GM18867 (cell line): ENCODE data around the gene DAPK1.
A peak's percentile ranks its signal among the peaks of the same experiment; 100 is the strongest.

Source experiments
- ATAC-seq: cut with Tn5 transposase; IDR thresholded peaks from one replicate; pipeline ENCODE4 v1.9.1; 2021; ENCODE audit warnings: mild to moderate bottlenecking, moderate library complexity; ENCODE audit not compliant: unreplicated experiment

DAPK1 gene

DNA sequence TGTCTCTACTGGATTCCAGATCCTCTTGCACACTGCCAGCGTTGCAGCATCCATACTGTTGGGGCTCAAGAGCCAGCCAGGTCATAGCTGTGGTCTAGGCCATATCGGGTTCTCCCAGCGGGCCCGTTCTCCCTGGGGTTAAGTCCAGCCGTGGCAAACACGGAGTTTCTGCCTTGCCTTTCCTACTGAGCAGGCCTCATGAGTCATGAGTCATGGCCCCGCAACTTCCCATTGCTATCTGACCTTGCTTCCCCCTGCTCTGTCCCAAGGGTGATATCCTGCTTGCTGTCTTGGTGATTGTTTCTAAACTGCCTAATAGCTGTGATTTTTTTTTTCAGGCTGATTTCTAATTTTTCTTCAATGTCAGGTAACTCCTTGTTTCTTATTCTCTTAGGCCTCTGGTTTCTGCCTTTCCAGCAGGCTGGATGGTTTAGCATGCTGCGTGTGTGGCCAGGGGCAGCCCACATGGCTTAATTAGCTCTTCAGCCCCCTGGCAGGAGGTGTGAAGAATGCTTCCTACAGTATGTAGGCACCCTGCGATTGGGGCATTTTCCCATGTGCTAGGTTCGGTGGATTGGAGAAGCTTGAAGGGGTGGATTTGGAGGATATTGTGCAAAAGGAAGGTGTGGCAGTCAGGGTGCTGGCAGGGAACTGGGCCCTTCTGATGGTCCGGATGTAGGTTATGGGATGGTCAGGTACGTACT is 18.7 kb downstream of the DAPK1 start:
- no peak for ATAC-seq

DNA sequence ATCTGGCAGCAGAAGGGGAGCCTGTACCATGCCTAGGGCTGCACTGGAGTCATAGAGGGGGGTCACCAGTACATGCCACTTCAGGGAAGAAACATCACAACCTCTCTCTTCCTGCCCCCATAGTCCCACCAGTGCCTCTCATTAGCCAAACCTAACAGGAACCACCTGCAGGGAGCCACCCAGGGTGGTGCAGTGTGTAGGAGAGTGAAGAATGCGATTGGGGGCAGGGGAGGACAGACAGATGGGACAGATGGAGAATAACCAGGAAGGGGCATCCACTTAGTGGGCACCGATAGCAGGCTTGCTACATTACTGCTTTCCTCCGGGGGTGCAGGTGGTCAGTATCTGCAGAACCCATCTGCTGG is 19.2 kb downstream of the DAPK1 start:
- ATAC-seq = no peak

DNA sequence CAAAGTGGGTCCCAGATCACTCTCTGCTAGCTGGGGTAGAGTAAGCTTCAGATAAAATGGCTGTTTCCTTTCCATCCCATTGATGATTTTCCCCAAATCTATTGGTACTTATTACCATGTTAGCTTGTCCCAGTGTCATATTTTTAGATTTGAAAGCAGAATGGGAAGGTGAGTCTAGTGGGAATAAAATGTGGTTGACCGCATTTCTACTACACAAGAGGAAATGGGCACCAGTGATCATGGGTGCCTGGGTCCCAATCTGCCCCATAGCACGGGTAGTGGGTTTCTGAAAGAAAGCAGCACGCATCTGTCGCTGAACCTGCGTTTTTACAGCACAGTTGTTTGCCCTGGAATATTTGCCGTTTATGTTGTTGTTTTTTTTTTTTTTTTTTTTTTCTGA is 20.1 kb downstream of the DAPK1 start:
- no peak for ATAC-seq

DNA sequence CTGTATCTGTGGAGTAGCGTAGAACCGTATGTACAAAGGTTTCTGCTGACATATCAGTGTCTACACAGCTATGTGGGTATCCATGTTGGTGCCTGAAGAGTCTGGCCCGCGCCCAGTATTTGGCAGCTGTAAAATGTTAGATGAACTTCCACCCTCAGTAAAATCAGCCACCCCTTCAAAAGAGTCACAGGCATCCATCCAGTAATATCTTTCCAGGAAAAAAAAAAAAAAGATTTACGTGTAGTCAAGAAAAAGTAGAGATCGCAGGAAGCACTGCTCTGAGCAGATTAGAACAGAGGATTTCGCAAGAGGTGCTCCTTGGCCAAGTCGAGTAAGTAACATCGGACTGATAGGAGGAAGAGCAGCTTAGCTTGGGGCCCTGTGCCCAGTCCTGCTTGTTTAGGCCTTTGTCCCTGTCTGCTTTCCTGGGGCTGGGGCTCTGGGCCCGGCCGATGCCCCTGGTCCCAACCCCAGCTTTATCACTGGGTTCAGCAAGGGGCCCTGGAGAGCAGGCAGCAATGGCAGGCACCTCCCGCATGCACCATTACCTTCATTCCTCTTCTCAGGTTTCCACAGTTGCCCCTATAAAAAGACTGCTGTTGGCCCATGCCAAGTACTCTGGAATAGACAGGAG is 21.2 kb downstream of the DAPK1 start:
- ATAC-seq = no peak

DNA sequence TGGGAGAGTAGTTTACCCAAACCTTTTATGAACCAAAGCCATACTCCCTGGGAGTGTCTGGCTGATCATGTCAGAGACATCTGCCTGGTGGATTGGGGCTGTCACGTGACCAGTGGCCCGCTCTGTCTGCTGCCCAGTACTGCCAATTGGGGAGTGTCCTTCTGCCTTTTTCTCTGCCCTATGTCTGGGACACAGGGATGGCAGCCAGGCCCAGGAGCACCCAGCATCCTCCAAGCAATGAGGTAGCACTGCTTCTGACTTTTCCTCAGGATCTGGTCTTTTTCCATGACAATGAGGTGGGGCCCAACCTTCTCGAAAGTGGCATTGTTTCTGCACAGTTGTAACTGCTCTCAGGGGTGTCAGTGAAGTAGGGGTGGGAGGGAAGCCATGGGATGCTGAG is 21.8 kb downstream of the DAPK1 start:
- ATAC-seq = no peak

DNA sequence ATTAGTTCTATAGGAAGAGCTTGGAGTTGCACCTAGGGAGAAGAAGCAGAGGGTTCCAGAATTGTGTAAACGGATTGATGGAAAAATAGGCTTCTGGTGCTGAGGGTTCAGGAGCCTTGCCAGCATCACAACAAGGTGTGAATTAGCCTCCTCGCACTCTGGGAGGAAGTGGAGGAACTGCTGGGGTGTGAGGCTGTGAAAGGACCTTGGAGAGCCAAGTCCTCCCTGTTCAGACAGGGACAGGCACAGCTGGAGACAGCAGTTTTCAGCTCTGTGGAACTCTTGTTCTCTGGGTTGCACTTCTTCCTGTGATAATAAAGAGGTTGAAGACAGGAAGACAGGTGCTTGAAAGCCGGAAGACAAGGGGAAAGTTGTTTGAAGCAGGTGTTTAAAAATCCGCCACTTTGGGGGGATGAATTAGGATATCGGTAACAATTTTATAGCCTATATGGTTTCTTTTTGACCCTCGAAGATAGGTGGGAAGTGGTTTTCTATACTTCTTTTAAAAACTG is 22.6 kb downstream of the DAPK1 start:
- no peak for ATAC-seq

DNA sequence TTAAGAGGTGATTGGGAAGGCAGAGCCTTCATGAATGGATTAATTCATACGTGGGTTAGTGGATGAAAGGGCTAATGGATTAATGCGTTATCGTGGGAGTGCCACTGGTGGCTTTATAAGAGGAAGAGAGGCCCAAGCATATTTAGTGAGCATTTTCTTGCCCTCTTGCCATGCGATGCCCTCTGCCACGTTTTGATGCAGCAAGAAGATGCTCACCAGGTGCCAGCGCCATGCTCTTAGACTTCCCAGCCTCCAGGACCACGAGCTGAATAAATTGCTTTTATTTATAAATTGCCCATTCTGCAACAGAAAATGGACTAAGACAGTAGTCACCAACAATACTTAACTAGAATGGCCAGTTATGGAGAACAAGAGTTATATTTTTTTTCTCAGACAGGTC is 24.2 kb downstream of the DAPK1 start:
- no peak for ATAC-seq

DNA sequence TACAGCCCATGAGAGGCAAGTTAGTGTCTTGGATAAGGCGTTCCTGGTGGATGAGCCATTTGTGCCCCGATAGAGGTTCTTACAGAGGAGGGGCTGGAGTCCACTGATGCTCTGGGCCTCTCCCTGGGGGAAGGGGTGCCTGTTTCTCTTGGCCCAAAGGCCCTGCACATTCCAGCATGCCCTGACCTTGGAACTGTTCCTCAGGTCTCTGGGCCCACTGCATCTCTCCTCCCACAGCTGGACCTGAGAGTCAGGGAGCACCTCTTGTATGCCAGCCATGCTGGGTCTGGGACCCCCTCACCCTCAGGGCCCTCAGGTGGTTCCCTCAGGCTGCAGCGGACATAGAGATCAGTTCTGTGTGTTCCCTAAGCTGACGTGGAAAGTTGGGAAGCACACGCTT is 26.4 kb downstream of the DAPK1 start:
- no peak for ATAC-seq

DNA sequence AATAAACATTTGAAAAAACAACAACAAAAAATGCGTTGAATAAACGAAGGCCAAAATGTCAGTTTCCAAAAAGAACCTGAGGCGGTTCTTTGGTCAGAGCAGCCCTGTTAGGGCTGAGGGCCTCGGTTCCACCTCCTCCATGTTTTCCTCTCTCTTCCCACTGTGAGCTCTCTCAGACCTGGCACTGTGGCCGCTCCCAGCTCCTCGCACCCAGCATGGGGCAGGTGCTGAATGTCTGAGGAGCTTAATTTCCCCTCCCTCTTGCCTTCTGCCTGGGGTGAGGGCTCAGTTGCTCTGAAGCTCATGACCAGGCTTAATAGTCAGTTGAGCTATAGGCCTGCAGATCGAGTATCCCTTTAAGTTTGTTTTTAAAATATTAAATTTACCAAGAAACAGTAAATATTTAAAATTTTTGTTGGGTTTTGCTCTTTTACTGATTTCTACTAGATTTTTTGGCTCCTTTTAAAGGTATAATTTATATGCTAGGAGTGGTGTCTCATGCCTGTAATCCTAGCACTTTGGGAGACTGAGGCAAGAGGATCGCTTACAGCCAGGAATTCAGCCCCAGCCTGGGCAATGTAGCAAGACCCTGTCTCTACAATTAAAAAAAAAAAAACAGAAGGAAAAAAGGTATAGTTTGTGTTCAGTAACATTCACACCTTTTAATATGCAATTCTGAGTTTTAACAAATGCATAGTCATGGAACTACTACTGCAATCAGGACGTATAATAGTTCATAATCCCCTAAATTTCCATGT is 28.1 kb downstream of the DAPK1 start:
- no peak for ATAC-seq

DNA sequence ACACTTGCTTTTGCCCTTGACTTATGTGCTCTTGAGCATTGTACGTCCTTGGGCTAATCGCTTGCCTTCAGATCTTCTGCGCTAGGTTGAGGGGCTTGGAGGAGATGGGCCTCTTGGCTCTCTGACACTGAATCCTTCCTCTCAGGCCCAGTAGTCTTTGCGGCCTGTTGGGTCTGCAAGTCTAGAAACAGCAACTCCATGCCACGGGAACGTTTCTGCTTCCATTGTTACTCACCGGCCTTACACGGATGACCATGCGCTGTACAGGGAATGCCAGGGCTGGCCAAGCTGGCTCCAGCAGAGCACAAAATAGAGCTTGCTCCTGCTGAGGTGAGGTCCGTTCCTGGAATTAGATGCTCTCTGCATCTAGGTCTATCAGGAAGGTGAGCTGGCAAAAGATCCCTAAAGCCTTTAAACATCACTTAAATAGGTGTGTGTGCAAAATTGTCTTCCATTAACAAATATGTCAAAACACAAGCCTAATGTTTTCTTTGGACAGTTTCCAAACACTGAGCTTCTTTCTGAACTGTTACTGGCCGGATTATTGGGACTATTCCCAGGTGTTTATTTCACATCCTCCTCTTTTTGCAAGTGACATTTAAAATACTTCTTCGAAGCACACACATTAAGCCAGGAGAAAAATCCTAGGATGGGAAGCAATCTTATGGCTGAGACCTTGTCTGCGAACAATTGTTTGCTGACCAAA is 29.7 kb downstream of the DAPK1 start:
- no peak for ATAC-seq

DNA sequence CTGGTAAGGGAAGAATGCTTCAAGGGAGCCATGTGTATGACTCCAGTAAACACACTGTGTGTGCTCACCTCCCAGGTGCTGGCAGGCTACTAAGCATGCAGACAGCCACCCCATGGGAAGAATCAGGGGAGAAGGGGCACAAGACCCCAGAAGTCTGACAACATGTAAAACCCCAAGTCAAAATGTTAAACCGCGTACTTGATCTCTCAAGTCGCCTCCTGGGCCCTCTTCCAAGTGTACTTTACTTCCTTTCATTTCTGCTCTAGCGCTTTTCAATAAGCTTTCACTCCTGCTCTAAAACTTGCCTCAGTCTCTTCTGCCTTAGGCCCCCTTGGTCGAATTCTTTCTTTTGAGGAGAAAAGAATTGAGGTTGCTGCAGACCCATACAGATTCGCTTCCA is 31.3 kb downstream of the DAPK1 start:
- no peak for ATAC-seq

DNA sequence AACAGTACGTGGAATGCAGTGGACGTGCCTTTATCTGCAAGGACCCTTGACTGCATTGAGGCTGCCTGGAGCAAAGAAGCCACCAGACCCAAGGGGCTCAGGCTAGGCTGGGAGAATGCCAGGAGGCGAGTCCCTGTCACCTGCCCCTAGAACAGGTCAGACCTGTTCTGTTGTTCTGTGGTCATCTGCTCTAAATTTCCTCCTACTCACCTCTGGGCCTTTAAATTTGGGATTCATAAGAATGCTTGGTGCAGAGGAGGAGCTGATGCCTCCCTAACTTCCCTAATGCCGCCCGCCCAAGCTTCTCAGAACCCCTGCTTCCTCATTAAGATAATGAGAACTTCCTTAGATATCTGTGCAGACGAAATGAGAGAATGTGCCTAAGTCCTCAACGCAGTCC is 32.0 kb downstream of the DAPK1 start:
- no peak for ATAC-seq

DNA sequence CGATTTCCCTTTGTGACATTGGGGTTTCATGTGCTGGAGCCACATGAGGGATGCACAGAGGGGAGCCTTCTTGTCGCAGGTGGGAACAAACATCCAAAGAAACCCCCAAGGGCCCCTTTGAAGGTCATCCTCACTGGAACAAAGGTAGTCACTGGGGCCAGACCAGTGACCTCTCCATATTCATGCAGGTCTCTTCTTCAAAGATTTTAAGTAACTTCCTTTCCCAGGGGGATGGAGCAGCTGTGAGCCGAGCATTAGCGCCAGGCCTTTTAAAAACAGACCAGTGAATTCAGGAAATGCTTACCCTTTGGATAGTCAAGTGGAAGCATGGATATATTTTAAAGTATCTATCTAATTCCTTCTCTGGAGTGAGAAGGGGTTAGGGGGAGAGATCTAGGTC is 33.0 kb downstream of the DAPK1 start:
- no peak for ATAC-seq

DNA sequence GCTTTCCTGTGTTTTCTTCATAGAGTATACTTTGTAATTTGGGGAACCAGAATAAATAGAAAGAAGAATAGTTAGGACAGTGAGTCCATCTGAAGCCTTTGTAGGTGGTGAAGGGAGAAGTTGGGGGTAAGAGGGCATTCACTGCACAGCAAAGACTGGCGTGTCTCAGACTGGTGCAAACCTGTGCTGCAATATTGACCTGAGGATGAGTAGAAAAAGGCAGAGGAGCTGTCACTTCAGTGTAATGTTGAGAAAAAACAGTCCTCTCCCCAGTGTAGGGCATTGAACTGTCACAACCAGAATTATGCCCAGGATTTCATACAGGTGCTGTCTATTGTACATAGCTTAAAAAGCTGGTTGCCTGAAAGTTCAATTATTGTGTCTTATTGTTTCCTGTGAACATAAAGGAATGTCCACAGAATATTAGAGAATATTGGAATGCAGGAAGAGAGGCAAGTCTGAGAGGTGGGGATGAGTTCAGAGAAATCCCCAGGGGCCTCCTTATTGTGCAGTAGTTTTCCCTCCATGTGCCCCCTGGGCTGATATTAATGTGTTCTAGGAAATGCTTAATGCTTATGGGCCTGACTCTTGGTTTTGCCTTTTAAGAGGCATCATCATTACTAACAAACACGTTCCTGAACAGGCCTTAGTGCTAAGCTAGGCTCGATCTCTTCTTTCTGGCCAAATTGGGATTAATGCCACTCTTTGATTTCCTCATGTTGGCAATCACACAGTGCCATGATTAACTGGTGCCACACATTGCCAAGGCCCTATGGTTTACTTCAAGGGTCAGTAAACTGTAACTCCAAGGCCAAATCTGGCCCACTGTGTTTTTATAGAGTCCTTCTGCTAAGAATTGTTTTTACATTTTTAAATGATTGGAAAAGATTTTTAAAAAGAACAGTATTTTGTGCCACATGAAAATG is 34.0 kb downstream of the DAPK1 start:
- no peak for ATAC-seq

DNA sequence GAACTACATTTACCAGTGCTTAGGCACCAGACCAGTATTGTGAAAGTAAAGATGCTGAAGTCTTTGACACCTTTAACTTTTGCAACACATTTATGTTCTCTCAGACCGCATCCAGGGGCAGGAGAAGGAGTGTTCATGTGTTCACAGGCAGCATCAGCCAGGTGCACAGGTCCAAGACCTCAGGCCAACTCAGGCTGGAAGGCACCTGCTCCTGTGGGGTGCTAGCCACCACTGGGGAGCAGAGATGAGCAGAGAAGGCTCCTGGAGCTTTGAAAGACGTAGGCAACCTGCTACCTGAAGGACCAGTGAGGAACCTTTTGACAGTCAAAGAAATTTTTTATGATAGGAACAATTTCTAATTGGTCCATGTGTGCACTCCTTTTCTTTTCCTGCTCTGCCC is 35.6 kb downstream of the DAPK1 start:
- no peak for ATAC-seq

DNA sequence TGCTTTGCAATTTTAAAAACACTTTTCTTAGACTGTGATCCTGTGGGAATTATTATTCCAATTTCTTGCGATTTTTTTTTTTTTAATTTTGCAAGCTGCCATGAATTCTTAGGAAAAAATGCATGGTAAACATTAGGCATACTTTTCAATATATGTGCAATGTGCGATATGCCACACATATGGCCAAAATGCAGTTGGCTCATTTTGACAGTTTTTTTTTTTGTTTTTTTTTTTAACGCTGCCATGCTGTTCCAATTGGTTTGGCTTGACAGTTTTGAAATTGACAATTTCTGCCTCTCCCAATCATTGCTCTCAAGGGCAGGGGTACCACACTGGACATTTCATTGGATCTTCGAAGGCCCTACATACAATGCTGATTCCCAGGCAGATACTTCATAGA is 36.4 kb downstream of the DAPK1 start:
- no peak for ATAC-seq

DNA sequence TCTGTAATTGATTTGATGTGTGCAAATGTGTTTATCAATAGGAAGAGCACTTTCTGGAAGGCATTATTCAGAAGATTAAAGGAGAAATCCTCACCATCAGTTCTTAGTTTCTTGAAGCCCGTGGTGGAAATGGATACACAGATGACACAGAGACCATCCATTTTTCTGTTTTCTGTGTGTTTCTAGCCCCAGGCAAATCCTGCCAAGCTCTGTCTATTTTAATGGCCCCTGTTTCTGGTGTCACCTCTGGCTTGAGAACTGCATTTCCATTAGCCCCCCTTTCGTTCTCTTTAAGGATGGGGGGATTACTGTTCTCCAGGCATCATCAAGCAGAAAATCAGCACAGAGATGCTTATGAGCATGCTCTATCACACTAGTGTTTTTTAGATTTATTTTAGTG is 37.3 kb downstream of the DAPK1 start:
- ATAC-seq = no peak

DNA sequence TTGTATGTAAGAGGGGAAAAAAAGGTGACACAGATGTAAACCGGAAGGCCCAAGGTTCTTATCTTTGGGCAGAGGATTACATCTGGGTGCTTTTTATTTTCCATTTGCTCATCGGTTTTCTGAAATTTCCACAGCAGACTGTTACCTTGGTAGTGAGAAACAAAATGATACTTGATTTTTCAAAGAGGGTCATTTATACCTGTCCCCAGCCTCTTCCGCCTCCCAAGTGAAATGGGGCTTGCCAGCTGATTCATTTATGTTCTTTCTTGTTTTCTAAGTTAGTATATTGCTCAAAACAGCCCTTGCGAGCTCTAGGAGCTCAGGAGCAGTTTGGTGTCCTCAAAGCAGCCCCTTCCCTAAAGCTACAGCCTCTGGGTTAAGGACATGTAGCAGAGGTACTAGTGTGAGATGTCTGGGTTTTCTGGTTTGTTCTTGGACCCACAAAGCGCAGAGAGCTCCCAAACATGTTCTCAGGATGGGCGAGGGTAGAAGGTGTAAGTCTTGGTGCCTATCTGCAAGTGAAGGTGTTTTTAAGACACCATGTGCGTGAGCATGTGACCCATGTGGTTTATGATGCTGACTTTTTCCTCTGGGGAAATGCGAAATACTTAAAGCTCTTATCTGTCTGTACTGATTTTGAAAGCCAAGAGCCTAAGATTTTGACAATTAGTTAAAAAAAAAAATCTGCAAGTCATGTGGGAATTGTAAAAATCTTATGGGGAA is 38.3 kb downstream of the DAPK1 start:
- peak; percentile 74 for ATAC-seq

DNA sequence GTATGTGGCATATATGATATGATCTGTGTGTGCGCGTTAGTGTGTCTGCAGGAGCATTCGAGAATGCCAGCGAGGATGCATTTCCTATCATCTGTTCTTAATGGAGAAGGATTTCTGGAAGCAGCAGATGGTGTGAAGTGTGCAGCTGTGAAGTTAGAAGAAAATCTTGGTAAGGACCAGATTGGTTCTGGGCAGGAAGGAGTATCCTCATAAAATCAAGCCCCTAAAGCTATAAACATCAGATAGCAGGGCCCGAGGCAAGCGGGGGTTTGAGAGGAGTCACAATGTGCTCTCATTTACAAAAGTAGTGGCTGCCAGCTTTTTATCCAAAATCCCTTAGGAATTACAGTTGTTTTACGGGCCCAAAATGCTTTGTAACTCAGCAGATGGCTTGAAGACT is 40.0 kb downstream of the DAPK1 start:
- ATAC-seq = no peak
